MCF 10A (cell line): ENCODE measurements around the gene ASB15. TPM values are rescaled to one million over a fixed set of nuclear protein-coding genes. Genes with fewer than 3 reads are reported as not detected.

Experiments
- BruUV-seq: library from RNA; stranded (reverse); fragments of 400-500 nt; replicated peaks from 2 replicates; lab custom pipeline; 2021; lab: Mats Ljungman, UMichigan
- CTCF ChIA-PET: fragments of 300-600 bp; sonication (Branson Sonifier 250); formaldehyde crosslinking; extraction: SDS; loops from one replicate; lab custom pipeline; 2021; ENCODE audit warnings: antibody characterized with exemption, inconsistent platforms; lab: Yijun Ruan, JAX
- POLR2A ChIA-PET: fragments of 300-600, 350-650 bp; sonication (Branson Sonifier 250); formaldehyde crosslinking; extraction: SDS; loops from one replicate; lab custom pipeline; 2020; ENCODE audit warnings: antibody characterized with exemption, inconsistent platforms; lab: Yijun Ruan, JAX
- DNase-seq: peaks from one replicate; pipeline ENCODE4 v3.0.0-alpha.2; 2018; ENCODE audit not compliant: unreplicated experiment
- H3K27ac Mint-ChIP-seq: one replicate; pipeline ENCODE4 v1.8.0; 2022; ENCODE audit warnings: mild to moderate bottlenecking, low read depth, mixed read lengths; ENCODE audit not compliant: unreplicated experiment
- H3K27me3 Mint-ChIP-seq: one replicate; pipeline ENCODE4 v1.8.0; 2022; ENCODE audit warnings: mixed read lengths; ENCODE audit not compliant: insufficient read depth, unreplicated experiment
- H3K36me3 Mint-ChIP-seq: one replicate; pipeline ENCODE4 v1.8.0; 2022; ENCODE audit warnings: mild to moderate bottlenecking, moderate library complexity, mixed read lengths; ENCODE audit not compliant: insufficient read depth, unreplicated experiment
- H3K4me1 Mint-ChIP-seq: one replicate; pipeline ENCODE4 v1.8.0; 2022; ENCODE audit warnings: mixed read lengths; ENCODE audit not compliant: insufficient read depth, unreplicated experiment
- H3K4me3 Mint-ChIP-seq: one replicate; pipeline ENCODE4 v1.8.0; 2022; ENCODE audit warnings: mild to moderate bottlenecking, moderate library complexity, mixed read lengths; ENCODE audit not compliant: unreplicated experiment
- H3K9me3 Mint-ChIP-seq: one replicate; pipeline ENCODE4 v1.8.0; 2022; ENCODE audit warnings: mixed read lengths; ENCODE audit not compliant: unreplicated experiment
- CTCF ChIP-seq: fragments of 200-600 bp; IDR thresholded peaks from one replicate; pipeline ENCODE4 v1.8.0; 2022; ENCODE audit warnings: antibody characterized with exemption, mild to moderate bottlenecking; ENCODE audit not compliant: unreplicated experiment
- intact Hi-C: fragments of 100-400 bp; cut with micrococcal nuclease; formaldehyde crosslinking; loops from 2 replicates; pipeline ENCODE4 v1.14.1; 2022
- total RNA-seq: library from RNA; stranded (reverse); gene quantifications from 2 replicates; pipeline ENCODE4 v1.2.3, GENCODE V29; 2022

Gene ASB15
- total RNA-seq, 1 experiment from 2014 or later: not detected

DNA sequence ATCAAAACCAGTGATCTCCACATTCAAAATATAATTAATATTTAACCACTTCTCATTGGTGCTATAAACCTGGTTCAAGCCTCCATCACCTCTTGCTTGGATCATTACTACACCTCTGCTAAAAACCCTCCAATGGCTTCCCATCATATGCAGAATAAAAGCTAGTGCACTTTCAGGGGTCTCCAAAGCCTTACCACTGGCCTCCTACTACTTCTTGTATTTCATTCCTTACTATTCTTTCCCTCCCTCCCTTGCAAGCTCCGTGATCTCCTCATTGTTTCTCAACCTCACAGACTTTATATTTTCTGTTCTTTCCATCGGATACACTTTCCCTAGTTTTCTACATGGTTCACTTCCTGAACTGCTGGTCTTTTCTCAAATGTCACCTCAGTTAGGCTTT is 85.5 kb downstream of the ASB15 start:
- Mint-ChIP-seq H3K27me3 (no peaks in the 10 kb centered on the region), H3K9me3 (no peaks in the 10 kb centered on the region), H3K36me3 (peaks cover 69% of the 10 kb centered on the region), H3K27ac (no peak overlapping the region), H3K4me1 (no peaks in the 10 kb centered on the region), H3K4me3 (no peak overlapping the region)
- no TSS peak for BruUV-seq
- intact Hi-C loops: loop anchor here (10.0 kb wide), 1 partner anchor 192 kb away; no protein-coding TSS in a partner anchor
- no peak for DNase-seq
- POLR2A ChIA-PET: no interaction called here
- CTCF ChIA-PET: interaction anchor here (1.3 to 1.8 kb wide), 3 partner anchors 14 to 110 kb away, joined by 3 to 9 read pairs (median 3); no protein-coding TSS in a partner anchor
- TF ChIP-seq CTCF: no peak

DNA sequence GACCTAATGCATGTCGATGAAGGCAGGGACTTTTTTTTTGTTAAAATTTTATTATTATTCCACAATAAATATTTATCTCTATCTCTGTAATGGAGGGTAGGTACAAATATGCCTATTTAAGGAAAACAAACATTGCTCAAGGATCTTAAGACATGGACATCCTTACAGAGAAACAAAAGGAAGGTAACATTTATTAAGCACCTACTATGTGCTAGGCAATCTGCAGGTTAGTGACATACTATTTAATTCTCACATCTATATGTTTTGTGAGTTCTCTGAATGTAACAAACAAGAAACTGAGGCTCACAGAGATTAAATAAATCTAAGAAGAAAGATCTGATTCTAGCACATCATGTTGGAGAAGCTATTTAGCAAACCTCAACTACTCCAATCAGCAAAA is 86.1 kb downstream of the ASB15 start:
- Mint-ChIP-seq H3K4me3 (no peak overlapping the region), H3K27me3 (no peaks in the 10 kb centered on the region), H3K36me3 (peaks cover 75% of the 10 kb centered on the region), H3K27ac (no peak overlapping the region), H3K4me1 (no peaks in the 10 kb centered on the region), H3K9me3 (no peaks in the 10 kb centered on the region)
- DNase-seq: no peak
- intact Hi-C loops: loop anchor here (10.0 kb wide), 1 partner anchor 193 kb away; no protein-coding TSS in a partner anchor
- ChIA-PET CTCF (interaction anchor here (1.3 to 1.4 kb wide), 2 partner anchors 14 to 16 kb away, joined by 3 read pairs; no protein-coding TSS in a partner anchor), POLR2A (interaction anchor here (0.7 kb wide), 1 partner anchor 62 kb away, joined by 3 read pairs; the partner anchor contains the start of gene WASL)
- no peak for TF ChIP-seq CTCF
- BruUV-seq: no TSS peak

Other genes with a start within 250 kb of the ASB15 start
- gene IQUB, start 67.2 kb upstream of the ASB15 start, total RNA-seq: 0.16 and 0.17 TPM in 2 replicates
- gene NDUFA5, start 44.0 kb upstream of the ASB15 start, total RNA-seq: 71.9 and 72.8 TPM in 2 replicates
- gene LMOD2, start 54.0 kb downstream of the ASB15 start, total RNA-seq: not detected in 2 replicates
- 34.7 and 38.8 TPM in 2 replicates for gene WASL, start 147.2 kb downstream of the ASB15 start, total RNA-seq
- gene HYAL4, start 243.3 kb downstream of the ASB15 start, total RNA-seq: not detected in 2 replicates